ENCODE results near the gene ZNF684. TPM values are rescaled to one million over a fixed set of nuclear protein-coding genes. Genes with fewer than 3 reads are reported as not detected.

The ZNF684 gene
- total and polyA plus RNA-seq, 9 of the 15 experiments (the other 6 are each of a cell fraction or from before 2014, with no cell fraction given): 4.8 to 8.8 (median 5.5) TPM

- no peak overlapping the region for H3K4me2 ChIP-seq (ENCODE audit: insufficient read depth, low read length)
- ChIA-PET CTCF (ENCODE audit: low intra/inter-chr PET ratio) (no interaction called here), POLR2A (interaction anchor here (1.2 kb wide), 1 partner anchor 16 kb away, joined by 5 read pairs; the partner anchor contains the start of gene ZNF684)
- H3K79me2 ChIP-seq (ENCODE audit: control insufficient read depth, insufficient read depth, low read length): no peaks in the 10 kb centered on the region
- H3K9me3 ChIP-seq (replicated peaks; ENCODE audit: control insufficient read depth, insufficient read depth, low read depth, low read length): peaks cover 6% of the 10 kb centered on the region
- H3K9me1 ChIP-seq (ENCODE audit: control insufficient read depth, insufficient read depth, low read length): no peaks in the 10 kb centered on the region
- no peak for ATAC-seq
- no peaks in the 10 kb centered on the region for H3K27me3 ChIP-seq (ENCODE audit: control insufficient read depth in 2 of 2, insufficient read depth in 2 of 2, low read length in 2 of 2)
- H2AFZ ChIP-seq (ENCODE audit: low read depth, low read length): no peak overlapping the region
- no peak overlapping the region for H3K4me3 ChIP-seq
- intact Hi-C loops (cut with micrococcal nuclease): no loop called here
- 55% methylated on average over 4 of the region's 4 CpGs for WGBS (ENCODE audit: insufficient coverage, low coverage, missing lambda C conversion rate)
- H4K20me1 ChIP-seq (replicated peaks; ENCODE audit: control insufficient read depth, insufficient read depth, low read length): no peaks in the 10 kb centered on the region
- no peak overlapping the region for H3K9ac ChIP-seq (ENCODE audit: insufficient read depth in 1 of 2, low read depth in 2 of 2, low read length in 2 of 2)
- peaks cover 21% of the 10 kb centered on the region; the same call in 2 of the 3 replicates for H3K36me3 ChIP-seq (ENCODE audit: control insufficient read depth, insufficient read depth, low read length)
- DNase-seq (ENCODE audit: extremely low read depth in 1 of 4, low spot score in 3 of 4): no peak
- FAIRE-seq: no peak
- no TSS peak for BruUV-seq (replicated peaks)
- in situ Hi-C loops (cut with MboI): no loop called here
- no peak overlapping the region for H3K27ac ChIP-seq (ENCODE audit: extremely low read depth, low read depth, low read length)
- no peaks in the 10 kb centered on the region for H3K4me1 ChIP-seq (replicated peaks in 1 of 2; ENCODE audit: control insufficient read depth in 2 of 2, insufficient read depth in 2 of 2, low read length in 2 of 2)
- TF ChIP-seq TEAD2 (tag; IDR thresholded peaks at IDR 0.05) (peak; percentile 64), POLR3G (IDR thresholded peaks at IDR 0.05; ENCODE audit: extremely low read depth, insufficient read length, insufficient replicate concordance) (no peak), ARHGAP35 (IDR thresholded peaks at IDR 0.05; ENCODE audit: partially characterized antibody) (no peak), SRSF7 (optimal IDR thresholded peaks at IDR 0.05; ENCODE audit: low read depth, low read length) (no peak), TRIM28 (IDR thresholded peaks at IDR 0.05) (peak; percentile 87), NCOA4 (IDR thresholded peaks at IDR 0.05; ENCODE audit: partially characterized antibody) (no peak), ZFX (CRISPR knock-in tag; IDR thresholded peaks at IDR 0.05) (no peak), ZNF143 (CRISPR knock-in tag; IDR thresholded peaks at IDR 0.05) (no peak), POLR2G (IDR thresholded peaks at IDR 0.05; ENCODE audit: low read depth, low read length) (no peak), GABPB2 (CRISPR knock-in tag; conservative IDR thresholded peaks at IDR 0.05) (no peak), ARID4B (CRISPR knock-in tag; IDR thresholded peaks at IDR 0.05) (no peak), GTF2B (IDR thresholded peaks at IDR 0.05; ENCODE audit: extremely low read depth, insufficient read length) (no peak), PBX2 (CRISPR knock-in tag; IDR thresholded peaks at IDR 0.05; ENCODE audit: low read depth) (no peak), PBX2 (tag; conservative IDR thresholded peaks at IDR 0.05; ENCODE audit: low read depth) (no peak), RBM25 (IDR thresholded peaks at IDR 0.05; ENCODE audit: low read depth, low read length, severe bottlenecking) (peak; percentile 67), ZZZ3 (IDR thresholded peaks at IDR 0.05) (no peak), MBD2 (IDR thresholded peaks at IDR 0.05; ENCODE audit: borderline replicate concordance, low read depth) (no peak)
Measured at GRCh38 chr1:40546957-40547356, 15.5 kb downstream of the ZNF684 start.

All from K562 (cell line).